HFFc6 (cell line): ENCODE results near the gene BICRA. TPM values are rescaled to one million over a fixed set of nuclear protein-coding genes. Genes with fewer than 3 reads are reported as not detected.
"Not testable (repeated sequence)": the region's sequence is repeated elsewhere in the genome, so short reads cannot be mapped to it uniquely, and the experiment has no call there.

ENCODE experiments used
- DNase-seq: peaks from one replicate; pipeline ENCODE4 v3.0.0-alpha.2; 2018
- H3K27ac Mint-ChIP-seq: 2 replicates; pipeline ENCODE4 v1.8.0; 2020; ENCODE audit warnings: mild to moderate bottlenecking, mixed read lengths
- H3K27me3 Mint-ChIP-seq: 2 replicates; pipeline ENCODE4 v1.8.0; 2021; ENCODE audit warnings: mild to moderate bottlenecking, moderate library complexity, mixed read lengths; ENCODE audit not compliant: insufficient read depth
- H3K36me3 Mint-ChIP-seq: 2 replicates; pipeline ENCODE4 v1.8.0; 2021; ENCODE audit warnings: low read depth, mixed read lengths
- H3K4me1 Mint-ChIP-seq: 2 replicates; pipeline ENCODE4 v1.8.0; 2020; ENCODE audit warnings: low read depth, mixed read lengths
- H3K4me3 Mint-ChIP-seq: 2 replicates; pipeline ENCODE4 v1.8.0; 2020; ENCODE audit warnings: mild to moderate bottlenecking, moderate library complexity, mixed read lengths
- H3K9me3 Mint-ChIP-seq: 2 replicates; pipeline ENCODE4 v1.8.0; 2020; ENCODE audit warnings: mild to moderate bottlenecking, mixed read lengths
- total RNA-seq, 6 experiments: library from RNA; stranded (reverse); fragmentation: NEBNext Ultra II Directional; extraction: Animal tissue kit (Norgen Biotek cat#: 25700); gene quantifications; 2 replicates in 1 of 6; 3 replicates in 5 of 6; pipeline ENCODE4 v1.2.3, GENCODE V29; 2021
- TF ChIP-seq, protein P1 (sequence below): fragments of 200-600 bp; sonication (generic); IDR thresholded peaks from 2 replicates; pipeline ENCODE4 v1.5.0; 2021; ENCODE audit warnings: antibody characterized with exemption, mild to moderate bottlenecking

Gene BICRA
- total RNA-seq, 6 experiments from 2014 or later = 11.8 to 16.7 (median 15.5) TPM

DNA sequence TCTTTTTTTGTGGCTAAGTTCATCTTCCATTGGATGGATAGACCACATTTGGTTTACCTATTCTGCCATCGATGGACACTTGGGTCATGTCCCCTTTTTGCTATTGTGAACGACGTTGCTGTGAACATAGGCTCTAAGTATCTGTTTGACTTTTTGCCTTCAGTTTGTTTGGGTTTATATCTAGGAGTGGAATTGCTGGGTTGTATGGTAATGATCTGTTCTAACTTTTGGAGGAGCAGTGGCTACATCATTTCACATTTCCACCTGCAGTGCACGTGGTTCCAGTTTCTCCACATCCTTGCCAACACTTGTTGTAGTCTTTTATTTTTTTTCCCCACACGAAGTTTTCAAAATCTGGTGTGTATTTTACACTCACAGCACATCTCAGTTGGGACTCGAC lies 21.7 kb downstream of the BICRA start:
- DNase-seq = no peak
- Mint-ChIP-seq H3K9me3 (no peaks in the 10 kb centered on the region), H3K27ac (no peak overlapping the region), H3K4me1 (peaks cover 9% of the 10 kb centered on the region; the same call in 1 of the 2 replicates), H3K4me3 (no peak overlapping the region), H3K27me3 (peaks cover under 1% of the 10 kb centered on the region; the same call in 1 of the 2 replicates), H3K36me3 (peaks cover 6% of the 10 kb centered on the region; the same call in 1 of the 2 replicates)
- TF ChIP-seq, protein P1, sequence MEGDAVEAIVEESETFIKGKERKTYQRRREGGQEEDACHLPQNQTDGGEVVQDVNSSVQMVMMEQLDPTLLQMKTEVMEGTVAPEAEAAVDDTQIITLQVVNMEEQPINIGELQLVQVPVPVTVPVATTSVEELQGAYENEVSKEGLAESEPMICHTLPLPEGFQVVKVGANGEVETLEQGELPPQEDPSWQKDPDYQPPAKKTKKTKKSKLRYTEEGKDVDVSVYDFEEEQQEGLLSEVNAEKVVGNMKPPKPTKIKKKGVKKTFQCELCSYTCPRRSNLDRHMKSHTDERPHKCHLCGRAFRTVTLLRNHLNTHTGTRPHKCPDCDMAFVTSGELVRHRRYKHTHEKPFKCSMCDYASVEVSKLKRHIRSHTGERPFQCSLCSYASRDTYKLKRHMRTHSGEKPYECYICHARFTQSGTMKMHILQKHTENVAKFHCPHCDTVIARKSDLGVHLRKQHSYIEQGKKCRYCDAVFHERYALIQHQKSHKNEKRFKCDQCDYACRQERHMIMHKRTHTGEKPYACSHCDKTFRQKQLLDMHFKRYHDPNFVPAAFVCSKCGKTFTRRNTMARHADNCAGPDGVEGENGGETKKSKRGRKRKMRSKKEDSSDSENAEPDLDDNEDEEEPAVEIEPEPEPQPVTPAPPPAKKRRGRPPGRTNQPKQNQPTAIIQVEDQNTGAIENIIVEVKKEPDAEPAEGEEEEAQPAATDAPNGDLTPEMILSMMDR = no peak

- no peak for DNase-seq
- TF ChIP-seq, protein P1 = no peak
- H3K27me3 Mint-ChIP-seq = no peaks in the 10 kb centered on the region; the same call in 1 of the 2 replicates
- no peak overlapping the region for H3K27ac Mint-ChIP-seq
- peaks cover 6% of the 10 kb centered on the region; the same call in 1 of the 2 replicates for H3K36me3 Mint-ChIP-seq
- H3K9me3 Mint-ChIP-seq = no peaks in the 10 kb centered on the region
- H3K4me1 Mint-ChIP-seq = peaks cover 14% of the 10 kb centered on the region
- no peak overlapping the region for H3K4me3 Mint-ChIP-seq
These were observed 22.9 kb downstream of the BICRA start for GRCh38 chr19:47631681-47632446.

DNA sequence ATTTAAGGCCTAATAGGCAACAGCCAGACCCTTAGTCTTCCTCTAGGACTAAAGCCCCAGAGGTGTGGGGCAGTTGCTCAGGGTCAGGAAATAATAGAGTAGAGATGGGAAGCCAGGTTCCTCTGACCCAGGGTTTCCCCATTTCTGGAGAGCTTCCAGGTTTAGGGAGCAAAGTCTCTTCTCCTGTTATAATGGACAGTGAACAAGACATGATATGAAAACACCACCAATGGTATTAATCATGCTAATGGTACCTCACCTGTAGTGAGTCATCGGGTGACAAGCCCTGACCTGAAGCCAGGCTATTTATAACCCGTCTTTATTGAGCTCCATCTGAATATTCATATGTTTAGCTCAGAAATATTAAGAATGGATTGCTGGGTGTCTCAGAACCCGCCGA lies 24.6 kb downstream of the BICRA start:
- Mint-ChIP-seq H3K4me1 (peaks cover 30% of the 10 kb centered on the region), H3K36me3 (peaks cover 18% of the 10 kb centered on the region), H3K27ac (no peak overlapping the region), H3K27me3 (no peaks in the 10 kb centered on the region; the same call in 1 of the 2 replicates), H3K4me3 (no peak overlapping the region), H3K9me3 (no peaks in the 10 kb centered on the region)
- TF ChIP-seq, protein P1 = no peak
- DNase-seq = no peak

GRCh38 chr19:47633996-47634395 lies 25.1 kb downstream of the BICRA start:
- TF ChIP-seq, protein P1 = no peak
- H3K27me3 Mint-ChIP-seq = no peaks in the 10 kb centered on the region; the same call in 1 of the 2 replicates
- no peak overlapping the region for H3K27ac Mint-ChIP-seq
- DNase-seq = no peak
- H3K9me3 Mint-ChIP-seq = no peaks in the 10 kb centered on the region
- no peak overlapping the region for H3K4me3 Mint-ChIP-seq
- peaks cover 33% of the 10 kb centered on the region for H3K4me1 Mint-ChIP-seq
- peaks cover 18% of the 10 kb centered on the region for H3K36me3 Mint-ChIP-seq

GRCh38 chr19:47635152-47635754 lies 26.3 kb downstream of the BICRA start:
- Mint-ChIP-seq H3K4me1 (peaks cover 33% of the 10 kb centered on the region), H3K36me3 (peaks cover 22% of the 10 kb centered on the region)
- not testable (repeated sequence) for H3K4me3 Mint-ChIP-seq, DNase-seq, H3K27ac Mint-ChIP-seq, H3K9me3 Mint-ChIP-seq, H3K27me3 Mint-ChIP-seq

DNA sequence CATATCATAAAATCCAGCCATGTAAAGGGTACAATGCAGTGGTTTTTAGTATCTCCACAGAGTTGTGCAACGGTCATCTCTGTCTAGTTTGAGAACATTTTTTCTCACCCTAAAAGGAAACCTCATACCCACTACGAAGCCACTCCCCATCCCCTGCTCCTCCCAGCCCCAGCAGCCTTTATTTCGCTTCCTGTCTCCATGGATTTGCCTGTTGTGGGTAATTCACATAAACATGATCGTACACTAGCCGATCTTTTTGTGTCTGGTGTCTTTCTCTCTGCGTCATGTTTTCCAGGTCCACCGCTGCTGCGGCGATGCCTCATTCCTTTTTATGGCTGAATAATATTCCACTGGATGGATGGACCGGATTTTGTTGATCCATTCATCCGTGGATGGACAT lies 28.6 kb downstream of the BICRA start:
- Mint-ChIP-seq H3K9me3 (no peaks in the 10 kb centered on the region), H3K27me3 (peaks cover 2% of the 10 kb centered on the region), H3K27ac (peak overlapping the region; percentile 84), H3K4me3 (peak overlapping the region; percentile 52; the same call in 1 of the 2 replicates), H3K4me1 (peaks cover 35% of the 10 kb centered on the region), H3K36me3 (peaks cover 28% of the 10 kb centered on the region)
- TF ChIP-seq, protein P1 = no peak
- no peak for DNase-seq
